GM12878 (cell line): Measurements from ENCODE around the gene CCL14. TPM values are rescaled to one million over a fixed set of nuclear protein-coding genes. Genes with fewer than 3 reads are reported as not detected.

Experiments used
- CEBPZ ChIP-seq: fragments of 150-350 bp; IDR thresholded peaks from 2 replicates; pipeline ENCODE4 v1.6.1; 2016; ENCODE audit warnings: low read depth, low read length
- CHD4 ChIP-seq: fragments of 200-600 bp; sonication (generic); IDR thresholded peaks from 2 replicates; pipeline ENCODE4 v1.6.1; 2016; ENCODE audit warnings: mild to moderate bottlenecking
- CREB1 ChIP-seq: IDR thresholded peaks from 2 replicates; pipeline ENCODE4 v1.6.1; 2012; ENCODE audit warnings: low read depth, mild to moderate bottlenecking, inconsistent platforms
- E2F4 ChIP-seq: IDR thresholded peaks from 2 replicates; pipeline ENCODE4 v1.6.1; 2012; ENCODE audit warnings: low read depth, low read length, improper control_type of control experiment
- FOXK2 ChIP-seq: fragments of 450-650 bp; IDR thresholded peaks from 2 replicates; pipeline ENCODE4 v1.6.1; 2017; ENCODE audit warnings: mild to moderate bottlenecking, moderate library complexity
- HDGF ChIP-seq: fragments of 450-650 bp; IDR thresholded peaks from 2 replicates; pipeline ENCODE4 v1.6.1; 2016; ENCODE audit warnings: antibody characterized with exemption
- IKZF1 ChIP-seq: fragments of 450-650 bp; conservative IDR thresholded peaks from 2 replicates; pipeline ENCODE4 v1.6.1; 2017; ENCODE audit warnings: antibody characterized with exemption, mild to moderate bottlenecking
- KDM1A ChIP-seq: fragments of 200-600 bp; sonication (generic); IDR thresholded peaks from 2 replicates; pipeline ENCODE4 v1.6.1; 2016; ENCODE audit warnings: borderline replicate concordance
- LARP7 ChIP-seq: fragments of 450-650 bp; IDR thresholded peaks from 2 replicates; pipeline ENCODE4 v1.6.1; 2017; ENCODE audit warnings: mild to moderate bottlenecking
- MTA3 ChIP-seq: IDR thresholded peaks from 2 replicates; pipeline ENCODE4 v1.6.1; 2012; ENCODE audit warnings: low read length, inconsistent platforms, borderline replicate concordance
- PBX3 ChIP-seq: IDR thresholded peaks from 2 replicates; pipeline ENCODE4 v1.6.1; 2011; ENCODE audit warnings: mild to moderate bottlenecking, low read depth, low read length, moderate library complexity; ENCODE audit not compliant: insufficient replicate concordance
- RAD21 ChIP-seq: IDR thresholded peaks from 2 replicates; pipeline ENCODE4 v1.6.1; 2011; ENCODE audit warnings: mild to moderate bottlenecking, low read depth, low read length, moderate library complexity; ENCODE audit not compliant: insufficient read depth
- RAD51 ChIP-seq: fragments of 450-650 bp; IDR thresholded peaks from 2 replicates; pipeline ENCODE4 v1.6.1; 2016; ENCODE audit warnings: moderate library complexity, mild to moderate bottlenecking, inconsistent platforms
- SP1 ChIP-seq: IDR thresholded peaks from one replicate; pipeline ENCODE4 v1.6.1; 2011; ENCODE audit warnings: low read depth, low read length
- SUZ12 ChIP-seq: fragments of 200-600 bp; sonication (generic); IDR thresholded peaks from one replicate; pipeline ENCODE4 v1.6.1; 2018; ENCODE audit warnings: antibody characterized with exemption, mild to moderate bottlenecking; ENCODE audit not compliant: unreplicated experiment
- ZBTB40 ChIP-seq: fragments of 450-650 bp; IDR thresholded peaks from 2 replicates; pipeline ENCODE4 v1.6.1; 2016; ENCODE audit warnings: mild to moderate bottlenecking, moderate library complexity, borderline replicate concordance
- ZNF217 ChIP-seq: fragments of 450-650 bp; IDR thresholded peaks from 2 replicates; pipeline ENCODE4 v1.6.1; 2017; ENCODE audit warnings: antibody characterized with exemption, mild to moderate bottlenecking
- ZNF622 ChIP-seq: fragments of 450-650 bp; IDR thresholded peaks from 2 replicates; pipeline ENCODE4 v1.6.1; 2017; ENCODE audit warnings: mild to moderate bottlenecking, inconsistent platforms
- polyA plus RNA-seq, 11 experiments: library from polyadenylated mRNA; depleted of rRNA in 4 of 11; unstranded in 6 of 11; stranded (reverse) in 5 of 11; fragments of >200 nt; fragmentation: Nextera tagmentation in 4 of 11; fragmentation: Illumina TruSeq in 1 of 11; extraction: Ambion mirVana in 4 of 11; extraction: Trizol in 1 of 11; gene quantifications; 1 replicate in 1 of 11; 2 replicates in 10 of 11; pipeline versions ENCODE4 v1.2.1 to v1.2.3, GENCODE V29; 2011 to 2016; ENCODE audit warnings: inconsistent platforms in 2 of 11, missing spikeins in 2 of 11, low read depth in 1 of 11
- total RNA-seq, 4 experiments: library from RNA; depleted of rRNA in 3 of 4; stranded (reverse); fragments of >200 nt in 3 of 4; fragmentation: Illumina TruSeq in 1 of 4; extraction: Trizol in 1 of 4; gene quantifications; 2 replicates each; pipeline versions ENCODE4 v1.2.1 to v1.2.3, GENCODE V29; 2013 to 2021
- TF ChIP-seq, protein P1 (sequence below): fragments of 450-650 bp; IDR thresholded peaks from 2 replicates; pipeline ENCODE4 v1.6.1; 2017; ENCODE audit warnings: borderline replicate concordance
- TF ChIP-seq, protein P2 (sequence below): fragments of 450-650 bp; IDR thresholded peaks from 2 replicates; pipeline ENCODE4 v1.6.1; 2016; ENCODE audit warnings: mild to moderate bottlenecking

Gene CCL14
- total and polyA plus RNA-seq, 10 of the 15 experiments (the other 5 are each of a cell fraction or from before 2014, with no cell fraction given) = not detected

GRCh38 chr17:36002631-36003030, 16.1 kb upstream of the CCL14 start (continued):
- TF ChIP-seq PBX3 (no peak), E2F4 (no peak), IKZF1 (peak; percentile 73), RAD51 (no peak), CEBPZ (no peak), ZBTB40 (no peak), SUZ12 (no peak), MTA3 (no peak), RAD21 (no peak), SP1 (no peak), HDGF (no peak), LARP7 (no peak), ZNF622 (no peak), CREB1 (0 out of 2 replicates have a peak, but pooled peaks have one; percentile 26), ZNF217 (no peak), CHD4 (no peak), FOXK2 (no peak), KDM1A (no peak)
- TF ChIP-seq, protein P1, sequence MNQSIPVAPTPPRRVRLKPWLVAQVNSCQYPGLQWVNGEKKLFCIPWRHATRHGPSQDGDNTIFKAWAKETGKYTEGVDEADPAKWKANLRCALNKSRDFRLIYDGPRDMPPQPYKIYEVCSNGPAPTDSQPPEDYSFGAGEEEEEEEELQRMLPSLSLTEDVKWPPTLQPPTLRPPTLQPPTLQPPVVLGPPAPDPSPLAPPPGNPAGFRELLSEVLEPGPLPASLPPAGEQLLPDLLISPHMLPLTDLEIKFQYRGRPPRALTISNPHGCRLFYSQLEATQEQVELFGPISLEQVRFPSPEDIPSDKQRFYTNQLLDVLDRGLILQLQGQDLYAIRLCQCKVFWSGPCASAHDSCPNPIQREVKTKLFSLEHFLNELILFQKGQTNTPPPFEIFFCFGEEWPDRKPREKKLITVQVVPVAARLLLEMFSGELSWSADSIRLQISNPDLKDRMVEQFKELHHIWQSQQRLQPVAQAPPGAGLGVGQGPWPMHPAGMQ = no peak
- TF ChIP-seq, protein P2, sequence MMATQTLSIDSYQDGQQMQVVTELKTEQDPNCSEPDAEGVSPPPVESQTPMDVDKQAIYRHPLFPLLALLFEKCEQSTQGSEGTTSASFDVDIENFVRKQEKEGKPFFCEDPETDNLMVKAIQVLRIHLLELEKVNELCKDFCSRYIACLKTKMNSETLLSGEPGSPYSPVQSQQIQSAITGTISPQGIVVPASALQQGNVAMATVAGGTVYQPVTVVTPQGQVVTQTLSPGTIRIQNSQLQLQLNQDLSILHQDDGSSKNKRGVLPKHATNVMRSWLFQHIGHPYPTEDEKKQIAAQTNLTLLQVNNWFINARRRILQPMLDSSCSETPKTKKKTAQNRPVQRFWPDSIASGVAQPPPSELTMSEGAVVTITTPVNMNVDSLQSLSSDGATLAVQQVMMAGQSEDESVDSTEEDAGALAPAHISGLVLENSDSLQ = no peak
